Fibroblast of villous mesenchyme (primary cell): ENCODE measurements around the gene CPLX3. TPM values are rescaled to one million over a fixed set of nuclear protein-coding genes. Genes with fewer than 3 reads are reported as not detected.

Source experiments
- DNase-seq: peaks from one replicate; pipeline ENCODE4 v3.0.0-alpha.2; 2010; ENCODE audit warnings: low read depth
- H3K4me3 ChIP-seq: 2 replicates; pipeline ENCODE4 v1.5.1; 2011; ENCODE audit warnings: low read depth, mild to moderate bottlenecking, low read length
- CTCF ChIP-seq: IDR thresholded peaks from 2 replicates; pipeline ENCODE4 v1.5.1; 2012; ENCODE audit warnings: low read depth, mild to moderate bottlenecking, low read length; ENCODE audit not compliant: insufficient read depth
- total RNA-seq: library from RNA; depleted of rRNA; stranded (reverse); fragments of >200 nt; gene quantifications from 2 replicates; pipeline ENCODE4 v1.2.3, GENCODE V29; 2012

The CPLX3 gene
- total RNA-seq, 1 donor = not detected

- H3K4me3 ChIP-seq = no peak overlapping the region
- TF ChIP-seq CTCF = no peak
- DNase-seq = no peak
These were observed 23.5 kb upstream of the CPLX3 start for GRCh38 chr15:74802862-74803447.

GRCh38 chr15:74804935-74805334 lies 21.5 kb upstream of the CPLX3 start:
- DNase-seq = no peak
- TF ChIP-seq CTCF = no peak
- no peak overlapping the region for H3K4me3 ChIP-seq

GRCh38 chr15:74807282-74807681 lies 19.1 kb upstream of the CPLX3 start:
- no peak overlapping the region for H3K4me3 ChIP-seq
- DNase-seq = no peak
- no peak for TF ChIP-seq CTCF

- no peak for DNase-seq
- TF ChIP-seq CTCF = no peak
These were observed 18.2 kb upstream of the CPLX3 start for GRCh38 chr15:74808078-74808839.

GRCh38 chr15:74808840-74809229 lies 17.6 kb upstream of the CPLX3 start:
- TF ChIP-seq CTCF = no peak
- no peak overlapping the region for H3K4me3 ChIP-seq
- no peak for DNase-seq

More at GRCh38 chr15:74808078-74808839, 18.2 kb upstream of the CPLX3 start:
- H3K4me3 ChIP-seq = no peak overlapping the region

GRCh38 chr15:74809242-74809641 lies 17.2 kb upstream of the CPLX3 start:
- DNase-seq = no peak
- no peak for TF ChIP-seq CTCF
- H3K4me3 ChIP-seq = no peak overlapping the region
